NCI-H2171 treated with DMSO at 0.1 percent for 48 hours (cell line): ENCODE measurements around the gene ATP2A3.

ENCODE experiments used
- DNase-seq: peaks from one replicate; lab custom pipeline; 2025; lab: John Stamatoyannopoulos, UW

Gene ATP2A3

GRCh38 chr17:3911271-3912053, 52.8 kb downstream of the ATP2A3 start:
- peak; percentile 88 for DNase-seq

GRCh38 chr17:3910420-3911270, 53.6 kb downstream of the ATP2A3 start:
- no peak for DNase-seq

GRCh38 chr17:3909257-3909656, 55.0 kb downstream of the ATP2A3 start:
- DNase-seq, result no peak

- no peak for DNase-seq
These were observed 56.6 kb downstream of the ATP2A3 start for GRCh38 chr17:3907483-3908216.

GRCh38 chr17:3906881-3907280, 57.4 kb downstream of the ATP2A3 start:
- DNase-seq, result no peak

GRCh38 chr17:3905017-3905520, 59.2 kb downstream of the ATP2A3 start:
- DNase-seq, result peak; percentile 89

- DNase-seq, result peak; percentile 25
These were observed 59.7 kb downstream of the ATP2A3 start for GRCh38 chr17:3904501-3904900.

- DNase-seq, result no peak
These were observed 60.4 kb downstream of the ATP2A3 start for GRCh38 chr17:3903881-3904290.

GRCh38 chr17:3903051-3903825, 61.0 kb downstream of the ATP2A3 start:
- DNase-seq, result peak; percentile 19

GRCh38 chr17:3900646-3901045, 63.6 kb downstream of the ATP2A3 start:
- DNase-seq, result peak; percentile 16

- no peak for DNase-seq
These were observed 66.5 kb downstream of the ATP2A3 start for GRCh38 chr17:3897731-3898130.

- no peak for DNase-seq
These were observed 67.3 kb downstream of the ATP2A3 start for GRCh38 chr17:3896968-3897235.

GRCh38 chr17:3896108-3896967, 67.9 kb downstream of the ATP2A3 start:
- DNase-seq, result no peak

- no peak for DNase-seq
These were observed 68.9 kb downstream of the ATP2A3 start for GRCh38 chr17:3895354-3895753.

- DNase-seq, result no peak
These were observed 69.3 kb downstream of the ATP2A3 start for GRCh38 chr17:3894911-3895343.

- no peak for DNase-seq
These were observed 70.0 kb downstream of the ATP2A3 start for GRCh38 chr17:3894188-3894587.

- no peak for DNase-seq
These were observed 70.5 kb downstream of the ATP2A3 start for GRCh38 chr17:3893720-3894116.

- peak; percentile 83 for DNase-seq
These were observed 71.1 kb downstream of the ATP2A3 start, which contains the start of gene CAMKK1 for GRCh38 chr17:3893003-3893719. CAMKK1 (minus strand) TSS chr17:3893053; CDS start chr17:3885687, 7,366 bp downstream.

GRCh38 chr17:3892095-3892998, 71.9 kb downstream of the ATP2A3 start:
- DNase-seq, result peak; percentile 64
